ENCODE data around the gene ANKRD33B. TPM values are rescaled to one million over a fixed set of nuclear protein-coding genes. Genes with fewer than 3 reads are reported as not detected.

ANKRD33B gene
- total RNA-seq, 6 experiments from 2014 or later = 6.3 to 13.2 (median 11.9) TPM

- DNase-seq = no peak
- peaks cover 15% of the 10 kb centered on the region for H3K9me3 Mint-ChIP-seq
- H3K36me3 Mint-ChIP-seq (ENCODE audit: low read depth) = no peaks in the 10 kb centered on the region
- no peak overlapping the region for H3K27ac Mint-ChIP-seq
- peaks cover 5% of the 10 kb centered on the region; the same call in 1 of the 2 replicates for H3K4me1 Mint-ChIP-seq (ENCODE audit: low read depth)
- H3K27me3 Mint-ChIP-seq (ENCODE audit: insufficient read depth) = peaks cover 2% of the 10 kb centered on the region; the same call in 1 of the 2 replicates
- no peak overlapping the region for H3K4me3 Mint-ChIP-seq
- no peak for TF ChIP-seq CTCF (IDR thresholded peaks at IDR 0.05)
Measured at GRCh38 chr5:10665799-10666198, 101.9 kb downstream of the ANKRD33B start.

GRCh38 chr5:10666531-10667299 lies 102.8 kb downstream of the ANKRD33B start:
- TF ChIP-seq CTCF (IDR thresholded peaks at IDR 0.05) = no peak
- no peak overlapping the region for H3K27ac Mint-ChIP-seq
- peaks cover 5% of the 10 kb centered on the region; the same call in 1 of the 2 replicates for H3K4me1 Mint-ChIP-seq (ENCODE audit: low read depth)
- peaks cover 2% of the 10 kb centered on the region; the same call in 1 of the 2 replicates for H3K27me3 Mint-ChIP-seq (ENCODE audit: insufficient read depth)
- no peak overlapping the region for H3K4me3 Mint-ChIP-seq
- DNase-seq = no peak
- H3K9me3 Mint-ChIP-seq = peaks cover 15% of the 10 kb centered on the region
- H3K36me3 Mint-ChIP-seq (ENCODE audit: low read depth) = no peaks in the 10 kb centered on the region

- no peak overlapping the region for H3K4me3 Mint-ChIP-seq
- TF ChIP-seq CTCF (IDR thresholded peaks at IDR 0.05) = no peak
- H3K27me3 Mint-ChIP-seq (ENCODE audit: insufficient read depth) = no peaks in the 10 kb centered on the region
- no peak overlapping the region for H3K27ac Mint-ChIP-seq
- peaks cover 15% of the 10 kb centered on the region for H3K9me3 Mint-ChIP-seq
- no peaks in the 10 kb centered on the region for H3K36me3 Mint-ChIP-seq (ENCODE audit: low read depth)
- peaks cover 5% of the 10 kb centered on the region; the same call in 1 of the 2 replicates for H3K4me1 Mint-ChIP-seq (ENCODE audit: low read depth)
- no peak for DNase-seq
Measured at GRCh38 chr5:10667431-10668057, 103.7 kb downstream of the ANKRD33B start.

- no peak overlapping the region for H3K27ac Mint-ChIP-seq
- H3K4me1 Mint-ChIP-seq (ENCODE audit: low read depth) = peaks cover 5% of the 10 kb centered on the region; the same call in 1 of the 2 replicates
- H3K4me3 Mint-ChIP-seq = no peak overlapping the region
- DNase-seq = peak; percentile 33
- H3K9me3 Mint-ChIP-seq = peaks cover 15% of the 10 kb centered on the region
- H3K36me3 Mint-ChIP-seq (ENCODE audit: low read depth) = no peaks in the 10 kb centered on the region
- no peaks in the 10 kb centered on the region; the same call in 1 of the 2 replicates for H3K27me3 Mint-ChIP-seq (ENCODE audit: insufficient read depth)
- TF ChIP-seq CTCF (IDR thresholded peaks at IDR 0.05) = no peak
Measured at GRCh38 chr5:10668697-10669096, 104.8 kb downstream of the ANKRD33B start.

DNA sequence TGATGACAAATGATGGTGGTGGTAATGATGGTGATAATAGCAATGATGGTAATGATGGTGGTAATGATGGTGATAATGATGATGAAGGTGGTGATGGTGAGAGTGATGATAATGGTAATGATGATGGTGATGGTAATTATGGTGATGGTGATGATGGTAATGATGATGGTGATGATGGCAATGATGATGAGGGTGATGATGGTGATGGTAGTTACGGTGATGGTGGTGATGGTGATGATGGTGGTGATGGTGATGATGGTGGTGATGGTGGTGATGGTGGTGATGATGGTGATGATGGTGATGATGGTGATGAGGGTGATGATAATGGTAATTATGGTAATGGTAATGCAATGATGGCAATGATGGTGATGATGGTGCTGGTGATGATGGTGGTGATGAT lies 106.1 kb downstream of the ANKRD33B start:
- H3K4me1 Mint-ChIP-seq (ENCODE audit: low read depth) = no peaks in the 10 kb centered on the region; the same call in 1 of the 2 replicates
- no peak for DNase-seq
- H3K36me3 Mint-ChIP-seq (ENCODE audit: low read depth) = no peaks in the 10 kb centered on the region
- peaks cover 15% of the 10 kb centered on the region for H3K9me3 Mint-ChIP-seq
- H3K4me3 Mint-ChIP-seq = no peak overlapping the region
- no peak for TF ChIP-seq CTCF (IDR thresholded peaks at IDR 0.05)
- H3K27me3 Mint-ChIP-seq (ENCODE audit: insufficient read depth) = peaks cover under 1% of the 10 kb centered on the region
- H3K27ac Mint-ChIP-seq = no peak overlapping the region

Measured in HFFc6 (cell line).